HepG2 (cell line): ENCODE data around the gene ASIC2. TPM values are rescaled to one million over a fixed set of nuclear protein-coding genes. Genes with fewer than 3 reads are reported as not detected.

Source experiments
- ARID4A ChIP-seq: sonication (generic); formaldehyde crosslinking; IDR thresholded peaks from 2 replicates; pipeline ENCODE4 v1.5.0; 2020; ENCODE audit warnings: mild to moderate bottlenecking, missing genetic modification reagents, borderline replicate concordance
- CREB3 ChIP-seq: sonication (generic); formaldehyde crosslinking; IDR thresholded peaks from 2 replicates; pipeline ENCODE4 v1.5.0; 2020; ENCODE audit warnings: missing genetic modification reagents
- MTERF4 ChIP-seq: sonication (generic); formaldehyde crosslinking; IDR thresholded peaks from 2 replicates; pipeline ENCODE4 v1.8.0; 2023; ENCODE audit warnings: mild to moderate bottlenecking, missing genetic modification reagents
- ZBTB42 ChIP-seq: sonication (generic); formaldehyde crosslinking; IDR thresholded peaks from 2 replicates; pipeline ENCODE4 v1.5.0; 2020; ENCODE audit warnings: mild to moderate bottlenecking, missing genetic modification reagents
- ZNF30 ChIP-seq: sonication (generic); formaldehyde crosslinking; IDR thresholded peaks from 2 replicates; pipeline ENCODE4 v1.5.0; 2020; ENCODE audit warnings: mild to moderate bottlenecking, missing genetic modification reagents
- polyA plus RNA-seq, 8 experiments: library from polyadenylated mRNA; depleted of rRNA in 3 of 8; stranded (reverse) in 7 of 8; unstranded in 1 of 8; fragments of >200 nt; fragmentation: Illumina TruSeq in 4 of 8; extraction: Trizol in 4 of 8; gene quantifications; 2 replicates each; pipeline versions ENCODE4 v1.2.1 to v1.2.3, GENCODE V29; 2011 to 2016; ENCODE audit warnings: low read depth in 4 of 8, missing spikeins in 1 of 8, mixed read lengths in 1 of 8; ENCODE audit not compliant: insufficient read depth in 1 of 8
- total RNA-seq, 5 experiments: library from RNA; depleted of rRNA; stranded (reverse); fragments of >200 nt; fragmentation: Illumina TruSeq; extraction: Trizol; gene quantifications; 2 replicates each; pipeline ENCODE4 v1.2.3, GENCODE V29; 2016; ENCODE audit warnings: low read depth in 1 of 5

Gene ASIC2
- total and polyA plus RNA-seq, 2 of the 13 experiments (the other 11 are each of a cell fraction or from before 2014, with no cell fraction given), result not detected

- TF ChIP-seq ARID4A (CRISPR knock-in tag), result no peak
- TF ChIP-seq CREB3 (CRISPR knock-in tag), result no peak
- no peak for TF ChIP-seq ZBTB42 (CRISPR knock-in tag)
- no peak for TF ChIP-seq ZNF30
- no peak for TF ChIP-seq MTERF4
These were observed 246.5 kb downstream of the ASIC2 start (continued) for GRCh38 chr17:33046361-33047255.
